Nephron progenitor cell (in vitro differentiated cells): Measurements from ENCODE around the gene THPO.
A peak's percentile ranks its signal among the peaks of the same experiment; 100 is the strongest.

Source experiments
- DNase-seq: peaks from one replicate; pipeline ENCODE4 v3.0.0; 2021
- H3K27ac Mint-ChIP-seq: 2 replicates; pipeline ENCODE4 v1.8.0; 2021; ENCODE audit warnings: mild to moderate bottlenecking, moderate library complexity, mixed read lengths
- H3K27me3 Mint-ChIP-seq: 2 replicates; pipeline ENCODE4 v1.8.0; 2021; ENCODE audit warnings: mild to moderate bottlenecking, low read depth, mixed read lengths; ENCODE audit not compliant: poor library complexity
- H3K36me3 Mint-ChIP-seq: 2 replicates; pipeline ENCODE4 v1.8.0; 2021; ENCODE audit warnings: low read depth, mixed read lengths
- H3K4me1 Mint-ChIP-seq: 2 replicates; pipeline ENCODE4 v1.8.0; 2021; ENCODE audit warnings: mixed read lengths
- H3K4me3 Mint-ChIP-seq: 2 replicates; pipeline ENCODE4 v1.8.0; 2021; ENCODE audit warnings: mild to moderate bottlenecking, moderate library complexity, mixed read lengths
- H3K9me3 Mint-ChIP-seq: 2 replicates; pipeline ENCODE4 v1.8.0; 2021; ENCODE audit warnings: mild to moderate bottlenecking, moderate library complexity, mixed read lengths
- CTCF ChIP-seq: fragments of 200-600 bp; sonication (generic); IDR thresholded peaks from 2 replicates; pipeline ENCODE4 v1.5.0; 2021; ENCODE audit warnings: antibody characterized with exemption

THPO gene

GRCh38 chr3:184372296-184372821, 5.6 kb downstream of the THPO start:
- Mint-ChIP-seq H3K27me3 (peaks cover 15% of the 10 kb centered on the region), H3K36me3 (peaks cover 29% of the 10 kb centered on the region), H3K4me3 (no peak overlapping the region), H3K27ac (no peak overlapping the region), H3K9me3 (no peaks in the 10 kb centered on the region), H3K4me1 (peaks cover 31% of the 10 kb centered on the region)
- TF ChIP-seq CTCF: no peak
- DNase-seq: no peak

GRCh38 chr3:184371570-184372018, 6.4 kb downstream of the THPO start:
- peak; percentile 97 for TF ChIP-seq CTCF
- Mint-ChIP-seq H3K27ac (peak overlapping the region; percentile 53), H3K27me3 (peaks cover 12% of the 10 kb centered on the region), H3K4me3 (no peak overlapping the region), H3K36me3 (peaks cover 37% of the 10 kb centered on the region), H3K9me3 (no peaks in the 10 kb centered on the region), H3K4me1 (peaks cover 28% of the 10 kb centered on the region)
- DNase-seq: peak; percentile 74

- peaks cover 32% of the 10 kb centered on the region for H3K4me1 Mint-ChIP-seq
- peaks cover 50% of the 10 kb centered on the region for H3K36me3 Mint-ChIP-seq
- no peak overlapping the region for H3K4me3 Mint-ChIP-seq
- no peak for TF ChIP-seq CTCF
- H3K27ac Mint-ChIP-seq: no peak overlapping the region
- no peak for DNase-seq
- H3K9me3 Mint-ChIP-seq: no peaks in the 10 kb centered on the region
- peaks cover 1% of the 10 kb centered on the region for H3K27me3 Mint-ChIP-seq
Observed at GRCh38 chr3:184368586-184369183, 9.3 kb downstream of the THPO start.

- TF ChIP-seq CTCF: no peak
- no peak for DNase-seq
- peaks cover 37% of the 10 kb centered on the region for H3K4me1 Mint-ChIP-seq
- H3K36me3 Mint-ChIP-seq: peaks cover 50% of the 10 kb centered on the region
- H3K9me3 Mint-ChIP-seq: no peaks in the 10 kb centered on the region
- no peaks in the 10 kb centered on the region for H3K27me3 Mint-ChIP-seq
- no peak overlapping the region for H3K4me3 Mint-ChIP-seq
- H3K27ac Mint-ChIP-seq: no peak overlapping the region
Observed at GRCh38 chr3:184368116-184368515, 9.9 kb downstream of the THPO start.

- no peak for DNase-seq
- peaks cover 29% of the 10 kb centered on the region for H3K4me1 Mint-ChIP-seq
Observed at GRCh38 chr3:184366619-184367289, 11.3 kb downstream of the THPO start.

More at GRCh38 chr3:184366619-184367289, 11.3 kb downstream of the THPO start:
- H3K4me3 Mint-ChIP-seq: no peak overlapping the region
- H3K27ac Mint-ChIP-seq: peak overlapping the region; percentile 39
- no peak for TF ChIP-seq CTCF
- H3K9me3 Mint-ChIP-seq: no peaks in the 10 kb centered on the region
- peaks cover 50% of the 10 kb centered on the region for H3K36me3 Mint-ChIP-seq
- no peaks in the 10 kb centered on the region for H3K27me3 Mint-ChIP-seq
